Left colon (tissue), 2 donors: ENCODE data around the gene RASSF1. TPM values are rescaled to one million over a fixed set of nuclear protein-coding genes. Genes with fewer than 3 reads are reported as not detected.
"Not testable (repeated sequence)": the region's sequence is repeated elsewhere in the genome, so short reads cannot be mapped to it uniquely, and the experiment has no call there.

Experiments used
- ATAC-seq: fragments of 200-7000 bp; cut with Tn5 transposase; one replicate; pipeline ENCODE4 v1.9.1; 2020; ENCODE audit warnings: mild to moderate bottlenecking, moderate library complexity
- DNase-seq, 2 donors: peaks; one replicate each; pipeline ENCODE4 v3.0.0-alpha.2; 2020
- intact Hi-C, 2 donors: fragments of 100-400 bp; cut with DNase I in 1 of 2; cut with micrococcal nuclease in 1 of 2; formaldehyde crosslinking; loops; one replicate each; pipeline versions ENCODE4 v1.11.2 to v1.14.0; 2022; cut with DNase I, micrococcal nuclease
- total RNA-seq, 2 donors: library from RNA; stranded (reverse); fragmentation: NEBNext Ultra II Directional; extraction: Animal tissue kit (Norgen Biotek cat#: 25700); gene quantifications; one replicate each; pipeline ENCODE4 v1.2.1, GENCODE V29; 2021
- donor health status: DM: no; HTN: no; CAD: no.
- donor health status: DM: yes; HTN: yes; CAD: no.

RASSF1 gene
- total RNA-seq, 2 donors from 2014 or later: 14.5 to 15.0 TPM

DNA sequence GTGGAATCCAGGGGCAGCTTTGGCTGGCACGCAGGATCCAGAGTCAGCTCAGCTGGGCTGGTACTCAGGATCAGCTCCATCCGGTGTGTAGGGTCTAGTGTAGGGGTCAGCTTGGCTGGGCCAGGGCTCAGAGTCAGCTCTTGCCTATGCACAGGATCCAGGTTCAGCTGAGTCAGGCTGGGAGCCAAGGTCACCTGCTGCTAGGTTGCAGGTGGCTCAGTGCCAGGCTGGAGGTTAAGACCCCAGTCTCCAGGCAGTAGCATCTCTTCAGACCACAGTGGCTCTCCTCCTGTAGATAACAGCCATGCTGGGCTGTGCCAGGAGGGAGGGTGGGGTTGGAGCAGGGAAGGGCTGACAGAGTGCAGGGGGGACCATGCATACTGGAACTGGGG is 43.3 kb downstream of the RASSF1 start:
- intact Hi-C loops: no loop called here
- DNase-seq (peak in 1 of 2 donors; percentile 31), ATAC-seq (no peak)

DNA sequence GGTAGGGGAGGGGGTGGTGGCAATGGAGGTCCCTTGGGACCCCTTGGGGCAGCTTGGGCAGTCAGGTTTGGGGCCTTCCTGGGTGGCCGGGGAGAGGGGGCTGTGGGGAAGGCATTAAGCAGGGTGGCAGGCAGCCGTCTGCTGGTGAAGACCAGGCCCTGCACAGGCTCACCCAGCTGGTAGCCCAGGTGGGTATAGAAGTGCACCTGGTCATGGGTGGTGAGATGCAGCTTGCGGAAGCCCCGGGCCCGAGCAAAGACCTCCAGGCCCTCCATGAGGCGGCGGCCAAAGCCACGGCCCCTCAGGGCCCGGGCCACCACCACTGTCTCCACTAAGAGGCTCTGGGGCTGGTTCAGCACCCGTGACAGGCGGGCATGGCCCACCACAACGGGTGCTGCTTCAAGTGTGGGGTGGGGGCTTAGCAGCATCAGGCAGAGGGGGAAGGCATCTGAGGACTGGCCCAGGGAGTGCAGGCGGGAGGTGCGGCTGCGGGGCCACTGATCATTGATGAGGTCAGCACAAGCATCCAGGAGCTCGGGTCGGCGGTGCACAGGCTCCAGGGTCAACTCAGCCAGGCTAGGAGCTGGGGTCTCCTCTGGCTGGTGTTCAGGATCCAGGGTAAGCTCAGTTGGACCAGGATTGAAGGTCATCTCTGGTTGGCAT is 43.8 kb downstream of the RASSF1 start:
- intact Hi-C loops: no loop called here
- DNase-seq (peak in 1 of 2 donors; percentile 22), ATAC-seq (no peak)

- ATAC-seq (no peak), DNase-seq (no peak)
- intact Hi-C loops: no loop called here
Measured at GRCh38 chr3:50295553-50296431, 44.8 kb downstream of the RASSF1 start.

- ATAC-seq: no peak
- intact Hi-C loops: no loop called here
- no peak for DNase-seq
Measured at GRCh38 chr3:50294492-50295403, 45.9 kb downstream of the RASSF1 start.

DNA sequence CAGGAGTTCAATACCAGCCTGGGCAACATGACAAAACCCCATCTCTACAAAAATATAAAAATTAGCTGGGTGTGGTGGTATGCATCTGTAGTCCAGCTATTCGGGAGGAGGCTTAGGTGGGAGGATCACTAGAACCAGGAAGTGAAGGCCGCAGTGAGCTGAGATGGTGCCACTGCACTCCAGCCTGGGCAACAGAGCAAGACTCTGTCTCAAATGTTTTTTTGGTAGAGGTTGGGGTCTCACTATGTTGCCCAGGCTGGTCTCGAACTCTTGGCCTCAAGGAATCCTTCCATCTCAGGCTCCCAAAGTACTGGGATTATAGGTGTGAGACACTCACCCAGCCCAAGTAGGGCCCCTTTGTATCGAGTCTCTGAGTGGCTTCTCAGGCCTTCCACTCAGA is 46.5 kb downstream of the RASSF1 start:
- intact Hi-C loops: no loop called here
- DNase-seq (no peak), ATAC-seq (no peak)

GRCh38 chr3:50293079-50293801 is 47.4 kb downstream of the RASSF1 start:
- DNase-seq (no peak), ATAC-seq (no peak)
- intact Hi-C loops: no loop called here

DNA sequence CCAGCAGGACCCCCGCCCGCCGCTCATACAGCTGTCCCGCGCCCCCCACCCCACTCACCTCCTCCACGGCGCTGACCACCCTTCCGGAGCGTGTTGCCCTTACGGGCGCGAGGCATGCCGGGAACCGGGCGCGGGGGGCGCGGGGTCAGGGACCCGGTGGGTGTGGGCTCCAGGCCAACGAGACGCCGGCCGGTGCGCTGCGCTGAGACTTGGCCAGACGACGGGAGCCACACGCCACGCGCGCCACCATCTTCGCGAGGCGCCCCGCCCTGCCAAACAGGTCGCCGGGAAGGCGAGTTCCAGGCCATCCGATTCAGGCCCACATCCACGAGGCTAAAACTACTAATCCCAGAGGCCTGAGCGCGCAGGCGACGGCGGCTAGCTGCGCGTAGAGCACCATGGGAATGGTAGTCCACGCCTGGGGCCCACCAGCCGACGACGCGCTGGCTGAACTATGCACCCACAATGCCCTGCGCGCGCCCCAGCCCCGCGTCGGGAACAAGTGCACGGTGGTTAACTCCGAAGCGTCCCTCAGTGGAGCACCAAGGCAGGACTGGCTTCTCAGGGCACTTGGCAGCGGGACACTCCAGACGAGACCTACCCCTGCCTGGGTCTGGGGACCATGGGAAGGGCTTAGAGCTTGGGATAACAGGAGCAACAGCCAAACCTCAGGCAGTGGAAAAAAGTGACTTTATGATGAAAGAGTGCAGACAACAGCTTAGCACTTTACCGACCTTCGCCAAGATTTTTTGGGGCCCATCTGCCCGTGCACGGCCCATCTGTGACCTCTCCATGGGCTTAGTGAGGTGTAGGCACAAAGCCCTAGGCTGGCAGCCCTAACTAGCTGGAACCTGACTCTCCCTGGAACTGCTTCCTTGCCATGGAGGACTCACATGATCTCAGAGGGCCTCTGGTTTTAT is 48.2 kb downstream of the RASSF1 start, which contains the start of gene IFRD2:
TSS of gene IFRD2 (minus strand) at position 271 of the 920 bp plus-strand sequence. CDS start at position 116, 155 bp downstream.
- ATAC-seq: peak; percentile 88
- DNase-seq: peak; percentile 97 to 98
- intact Hi-C loops: no loop called here

GRCh38 chr3:50290161-50290641 is 50.4 kb downstream of the RASSF1 start:
- peak in 1 of 2 donors; percentile 43 for DNase-seq

GRCh38 chr3:50289130-50289529 is 51.5 kb downstream of the RASSF1 start:
- intact Hi-C loops: no loop called here
- DNase-seq: no peak
- no peak for ATAC-seq

More at GRCh38 chr3:50290161-50290641, 50.4 kb downstream of the RASSF1 start:
- ATAC-seq: no peak
- intact Hi-C loops: no loop called here

- intact Hi-C loops: no loop called here
- DNase-seq (no peak), ATAC-seq (no peak)
Measured at GRCh38 chr3:50288387-50289007, 52.1 kb downstream of the RASSF1 start.

DNA sequence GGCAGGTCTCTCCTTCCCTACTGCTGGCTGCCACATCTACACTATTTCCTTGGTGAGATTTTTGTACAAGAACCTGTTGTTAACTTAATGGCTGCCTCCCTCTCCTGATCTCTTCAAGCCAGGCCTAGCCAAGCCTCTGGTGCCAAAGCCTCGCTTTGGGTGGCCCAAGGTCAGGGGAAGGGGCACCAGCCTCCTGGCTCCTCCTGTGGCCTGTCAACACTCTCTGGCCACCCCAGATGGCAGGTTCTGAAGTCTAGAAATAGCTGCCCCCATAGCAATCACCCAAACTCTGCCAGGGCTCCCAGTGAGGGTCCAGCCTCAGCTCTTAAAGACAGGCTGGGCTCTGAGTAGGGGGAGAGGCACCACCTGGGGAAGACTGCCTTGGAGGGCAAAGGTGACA is 53.4 kb downstream of the RASSF1 start:
- no peak for DNase-seq
- no peak for ATAC-seq
- intact Hi-C loops: no loop called here

GRCh38 chr3:50286322-50287227 is 54.1 kb downstream of the RASSF1 start:
- intact Hi-C loops: no loop called here
- DNase-seq (no peak), ATAC-seq (no peak)

- DNase-seq, intact Hi-C loops, ATAC-seq: not testable (repeated sequence)
Measured at GRCh38 chr3:50284121-50284520, 56.5 kb downstream of the RASSF1 start.
